SK-N-SH treated with all-trans-retinoic acid at 6 μM for 48 hours (cell line): ENCODE data around the gene CHID1.

Experiments
- ATAC-seq: fragments of 200-7000 bp; cut with Tn5 transposase; 3 replicates; pipeline ENCODE4 v1.9.1; 2020; ENCODE audit warnings: mild to moderate bottlenecking, moderate library complexity
- ARNTL ChIP-seq: fragments of 450-650 bp; formaldehyde crosslinking; IDR thresholded peaks from 2 replicates; pipeline ENCODE4 v1.5.0; 2020; ENCODE audit warnings: low read depth, mild to moderate bottlenecking, moderate library complexity, borderline replicate concordance
- BACH2 ChIP-seq: fragments of 250-450 bp; sonication (Bioruptor Pico); IDR thresholded peaks from 2 replicates; pipeline ENCODE4 v1.9.0; 2021; ENCODE audit warnings: mild to moderate bottlenecking, borderline replicate concordance
- CREB5 ChIP-seq: fragments of 250-450 bp; sonication (Bioruptor Pico); IDR thresholded peaks from 2 replicates; pipeline ENCODE4 v1.5.1; 2020; ENCODE audit warnings: low read depth, mild to moderate bottlenecking, moderate library complexity
- CSDC2 ChIP-seq: fragments of 250-450 bp; sonication (Bioruptor Pico); IDR thresholded peaks from 2 replicates; pipeline ENCODE4 v1.5.0; 2020; ENCODE audit warnings: mild to moderate bottlenecking, moderate library complexity
- ESRRG ChIP-seq: fragments of 250-450 bp; sonication (Bioruptor Pico); IDR thresholded peaks from 2 replicates; pipeline ENCODE4 v1.6.1; 2021; ENCODE audit warnings: mild to moderate bottlenecking
- GLIS3 ChIP-seq: fragments of 250-450 bp; sonication (Bioruptor Pico); IDR thresholded peaks from 2 replicates; pipeline ENCODE4 v1.5.0; 2020; ENCODE audit warnings: mild to moderate bottlenecking, moderate library complexity
- ISL1 ChIP-seq: fragments of 250-450 bp; sonication (Bioruptor Pico); IDR thresholded peaks from 2 replicates; pipeline ENCODE4 v2.1.2; 2022; ENCODE audit warnings: mild to moderate bottlenecking, moderate library complexity
- OSR1 ChIP-seq: fragments of 250-450 bp; sonication (Bioruptor Pico); IDR thresholded peaks from 2 replicates; pipeline ENCODE4 v1.8.0; 2022; ENCODE audit warnings: moderate library complexity, mild to moderate bottlenecking, inconsistent platforms
- PATZ1 ChIP-seq: fragments of 250-450 bp; sonication (Bioruptor Pico); IDR thresholded peaks from 2 replicates; pipeline ENCODE4 v1.8.0; 2020; ENCODE audit warnings: mild to moderate bottlenecking, moderate library complexity, borderline replicate concordance
- POU6F1 ChIP-seq: fragments of 250-450 bp; sonication (Bioruptor Pico); IDR thresholded peaks from 2 replicates; pipeline ENCODE4 v1.8.0; 2021; ENCODE audit warnings: low read depth, mild to moderate bottlenecking, moderate library complexity, borderline replicate concordance
- PPARA ChIP-seq: fragments of 250-450 bp; sonication (Bioruptor Pico); IDR thresholded peaks from 2 replicates; pipeline ENCODE4 v1.5.0; 2020; ENCODE audit warnings: mild to moderate bottlenecking, borderline replicate concordance
- RARB ChIP-seq: fragments of 250-450 bp; sonication (Bioruptor Pico); IDR thresholded peaks from 2 replicates; pipeline ENCODE4 v1.8.0; 2021; ENCODE audit warnings: mild to moderate bottlenecking, moderate library complexity
- SNAI2 ChIP-seq: fragments of 250-450 bp; sonication (Bioruptor Pico); IDR thresholded peaks from 2 replicates; pipeline ENCODE4 v1.5.0; 2020; ENCODE audit warnings: mild to moderate bottlenecking, moderate library complexity
- TCF4 ChIP-seq: fragments of 250-450 bp; sonication (Bioruptor Pico); IDR thresholded peaks from 2 replicates; pipeline ENCODE4 v1.8.0; 2021; ENCODE audit warnings: mild to moderate bottlenecking, moderate library complexity, borderline replicate concordance
- TSHZ2 ChIP-seq: fragments of 250-450 bp; sonication (Bioruptor Pico); IDR thresholded peaks from 2 replicates; pipeline ENCODE4 v1.5.0; 2020; ENCODE audit warnings: mild to moderate bottlenecking, moderate library complexity
- ZC3H10 ChIP-seq: fragments of 250-450 bp; sonication (Bioruptor Pico); IDR thresholded peaks from 2 replicates; pipeline ENCODE4 v1.5.1; 2021; ENCODE audit warnings: mild to moderate bottlenecking, moderate library complexity
- ZFP3 ChIP-seq: fragments of 250-450 bp; sonication (Bioruptor Pico); IDR thresholded peaks from 2 replicates; pipeline ENCODE4 v1.5.0; 2020; ENCODE audit warnings: mild to moderate bottlenecking, moderate library complexity
- ZFP30 ChIP-seq: fragments of 450-650 bp; formaldehyde crosslinking; IDR thresholded peaks from 2 replicates; pipeline ENCODE4 v1.5.0; 2022; ENCODE audit warnings: mild to moderate bottlenecking, moderate library complexity
- ZNF565 ChIP-seq: fragments of 450-650 bp; formaldehyde crosslinking; conservative IDR thresholded peaks from 2 replicates; pipeline ENCODE4 v1.5.0; 2020; ENCODE audit warnings: low read depth, mild to moderate bottlenecking, moderate library complexity
- ZNF70 ChIP-seq: fragments of 450-650 bp; formaldehyde crosslinking; IDR thresholded peaks from 2 replicates; pipeline ENCODE4 v1.5.0; 2020; ENCODE audit warnings: mild to moderate bottlenecking, moderate library complexity
- ZNF8 ChIP-seq: fragments of 450-650 bp; formaldehyde crosslinking; IDR thresholded peaks from 2 replicates; pipeline ENCODE4 v1.5.0; 2020; ENCODE audit warnings: mild to moderate bottlenecking, moderate library complexity

The CHID1 gene

GRCh38 chr11:897253-898142 is 13.1 kb downstream of the CHID1 start:
- TF ChIP-seq PPARA (CRISPR knock-in tag) = no peak
- no peak for TF ChIP-seq RARB (CRISPR knock-in tag)
- ATAC-seq = peak; percentile 6; the same call in 2 of the 3 replicates

GRCh38 chr11:895331-896110 is 15.1 kb downstream of the CHID1 start:
- ATAC-seq = no peak

GRCh38 chr11:894575-895201 is 15.9 kb downstream of the CHID1 start:
- no peak for ATAC-seq
- no peak for TF ChIP-seq ZFP3

More at GRCh38 chr11:895331-896110, 15.1 kb downstream of the CHID1 start:
- TF ChIP-seq ARNTL = no peak
- TF ChIP-seq RARB (CRISPR knock-in tag) = no peak
- TF ChIP-seq TCF4 (CRISPR knock-in tag) = no peak
- no peak for TF ChIP-seq PPARA (CRISPR knock-in tag)
- TF ChIP-seq GLIS3 (CRISPR knock-in tag) = no peak
- TF ChIP-seq ISL1 (CRISPR knock-in tag) = no peak

- TF ChIP-seq ZNF565 = no peak
- TF ChIP-seq RARB (CRISPR knock-in tag) = no peak
- no peak for TF ChIP-seq POU6F1 (CRISPR knock-in tag)
- TF ChIP-seq SNAI2 = no peak
- no peak for TF ChIP-seq ZFP3
- no peak for TF ChIP-seq CREB5 (CRISPR knock-in tag)
- no peak for TF ChIP-seq ZFP30 (CRISPR knock-in tag)
- TF ChIP-seq PATZ1 = no peak
- TF ChIP-seq ESRRG (CRISPR knock-in tag) = no peak
- TF ChIP-seq GLIS3 (CRISPR knock-in tag) = no peak
- TF ChIP-seq ARNTL = no peak
- TF ChIP-seq CSDC2 = no peak
- no peak for TF ChIP-seq ISL1 (CRISPR knock-in tag)
- no peak for TF ChIP-seq OSR1
- TF ChIP-seq PPARA (CRISPR knock-in tag) = no peak
- no peak for TF ChIP-seq TSHZ2 (CRISPR knock-in tag)
- no peak for TF ChIP-seq ZNF8 (CRISPR knock-in tag)
- no peak for TF ChIP-seq ZC3H10
- no peak for TF ChIP-seq BACH2 (CRISPR knock-in tag)
- no peak for TF ChIP-seq ZNF70 (CRISPR knock-in tag)
- no peak for ATAC-seq
These were observed 17.5 kb downstream of the CHID1 start for GRCh38 chr11:893008-893654.
